ENCODE measurements around the gene IRF7.
A peak's percentile ranks its signal among the peaks of the same experiment; 100 is the strongest.

Gene IRF7

DNA sequence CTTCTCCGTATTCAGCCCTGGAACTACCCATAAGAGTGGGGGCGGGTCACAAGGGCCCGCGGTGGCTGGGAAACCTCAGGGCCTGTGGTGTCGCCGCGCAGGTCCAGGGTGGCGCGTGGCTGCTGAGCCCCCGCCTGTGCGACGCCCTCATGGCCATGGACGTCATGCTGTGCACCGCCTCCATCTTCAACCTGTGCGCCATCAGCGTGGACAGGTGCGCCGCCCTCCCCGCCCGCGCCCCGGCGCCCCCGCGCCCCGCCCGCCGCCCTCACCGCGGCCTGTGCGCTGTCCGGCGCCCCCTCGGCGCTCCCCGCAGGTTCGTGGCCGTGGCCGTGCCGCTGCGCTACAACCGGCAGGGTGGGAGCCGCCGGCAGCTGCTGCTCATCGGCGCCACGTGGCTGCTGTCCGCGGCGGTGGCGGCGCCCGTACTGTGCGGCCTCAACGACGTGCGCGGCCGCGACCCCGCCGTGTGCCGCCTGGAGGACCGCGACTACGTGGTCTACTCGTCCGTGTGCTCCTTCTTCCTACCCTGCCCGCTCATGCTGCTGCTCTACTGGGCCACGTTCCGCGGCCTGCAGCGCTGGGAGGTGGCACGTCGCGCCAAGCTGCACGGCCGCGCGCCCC is 23.7 kb upstream of the IRF7 start:
- Histone ChIP-seq H3K4me2 (ENCODE audit: low read length) (no peak overlapping the region), H3K36me3 (ENCODE audit: insufficient read depth, low read length) (peaks cover 18% of the 10 kb centered on the region), H3K9me3 (replicated peaks; ENCODE audit: low read length) (no peaks in the 10 kb centered on the region), H3K4me1 (ENCODE audit: control insufficient read depth, insufficient read depth, low read length) (peaks cover 7% of the 10 kb centered on the region), H3K4me3 (ENCODE audit: low read length) (no peak overlapping the region), H3K9ac (ENCODE audit: low read depth, low read length) (no peak overlapping the region), H3K27me3 (ENCODE audit: control insufficient read depth, insufficient read depth, low read length) (peaks cover 3% of the 10 kb centered on the region)

DNA sequence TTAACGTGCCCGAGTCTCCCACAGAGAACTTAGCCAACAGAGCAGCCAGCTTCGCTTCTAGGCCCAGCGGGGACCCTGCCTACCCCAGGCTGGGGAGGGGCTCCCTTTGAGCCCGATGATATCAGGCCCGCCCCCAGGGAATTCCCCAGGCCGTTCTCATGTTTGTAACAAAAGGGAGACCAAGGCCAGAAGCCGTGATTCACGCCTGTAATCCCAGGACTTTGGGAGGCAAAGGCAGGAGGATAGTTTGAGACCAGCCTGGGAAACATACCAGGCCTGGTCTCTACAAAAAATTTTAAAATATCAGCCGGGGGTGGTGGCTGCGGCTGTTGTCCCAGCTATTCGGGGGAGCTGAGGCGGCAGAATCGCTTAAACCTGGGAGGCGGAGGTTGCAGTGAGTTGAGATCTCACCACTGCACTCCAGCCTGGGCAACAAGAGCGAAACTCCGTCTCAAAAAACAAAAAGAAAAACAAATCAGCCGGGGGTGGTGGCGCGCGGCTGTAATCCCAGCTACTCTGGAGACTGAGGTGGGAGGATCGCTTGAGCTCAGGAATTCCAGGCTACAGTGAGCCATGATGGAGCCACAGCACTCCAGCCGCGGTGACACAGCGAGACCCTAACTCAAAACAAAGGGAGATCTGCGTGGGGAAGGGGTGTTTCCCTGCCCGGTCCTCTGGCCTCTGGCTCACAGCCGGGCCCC is 23.0 kb upstream of the IRF7 start:
- Histone ChIP-seq H3K9ac (ENCODE audit: low read depth, low read length) (no peak overlapping the region), H3K4me1 (ENCODE audit: control insufficient read depth, insufficient read depth, low read length) (peaks cover 7% of the 10 kb centered on the region), H3K4me2 (ENCODE audit: low read length) (no peak overlapping the region), H3K9me3 (replicated peaks; ENCODE audit: low read length) (no peaks in the 10 kb centered on the region), H3K27me3 (ENCODE audit: control insufficient read depth, insufficient read depth, low read length) (peaks cover 3% of the 10 kb centered on the region), H3K36me3 (ENCODE audit: insufficient read depth, low read length) (peaks cover 17% of the 10 kb centered on the region), H3K4me3 (ENCODE audit: low read length) (no peak overlapping the region)

DNA sequence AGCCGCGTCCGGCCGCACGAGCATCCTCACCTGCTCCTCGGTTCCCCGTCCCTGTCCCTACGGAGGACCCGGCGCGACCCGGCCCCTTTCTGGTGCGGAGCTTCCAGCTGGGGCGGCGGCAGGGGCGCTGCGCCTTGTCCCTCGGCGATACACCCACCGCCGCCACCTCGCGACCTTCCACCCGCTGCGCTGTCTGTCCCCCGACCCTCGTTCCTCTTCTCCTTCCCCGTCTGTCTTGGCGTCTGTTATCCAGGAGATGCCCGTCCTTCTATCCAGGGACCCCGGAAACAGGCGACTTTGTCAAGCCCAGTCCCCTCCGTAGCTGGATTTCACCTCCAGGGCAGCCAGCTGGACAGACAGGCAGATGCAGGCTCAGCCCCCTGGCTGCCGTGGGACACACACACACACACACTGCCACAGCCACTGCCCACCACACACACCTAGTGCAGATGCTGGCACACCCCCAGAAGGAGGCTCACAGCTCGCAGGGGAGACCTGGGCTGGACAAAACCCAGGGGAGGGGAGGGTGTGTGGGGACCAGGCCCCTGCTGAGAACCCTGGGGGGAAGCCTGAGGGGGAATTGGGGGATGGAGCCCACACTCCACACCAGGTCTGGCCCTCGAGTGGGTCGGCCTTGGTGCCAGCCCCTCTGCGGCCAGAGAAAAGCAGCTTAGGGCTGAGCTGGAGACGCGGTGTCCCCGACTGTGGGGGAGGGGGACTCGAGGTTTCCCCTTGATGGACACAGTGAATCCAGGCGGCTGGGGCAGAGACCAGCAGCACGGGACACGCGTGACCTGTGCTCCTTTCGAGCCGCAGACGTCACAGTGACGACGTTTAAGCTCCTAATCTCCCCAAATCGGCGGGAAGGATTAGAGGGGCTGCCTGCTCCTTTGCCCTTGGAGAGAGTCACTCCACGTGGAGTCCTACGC is 22.1 kb upstream of the IRF7 start:
- Histone ChIP-seq H3K36me3 (ENCODE audit: insufficient read depth, low read length) (peaks cover 12% of the 10 kb centered on the region), H3K9me3 (replicated peaks; ENCODE audit: low read length) (no peaks in the 10 kb centered on the region), H3K9ac (ENCODE audit: low read depth, low read length) (no peak overlapping the region), H3K27me3 (ENCODE audit: control insufficient read depth, insufficient read depth, low read length) (peaks cover 3% of the 10 kb centered on the region), H3K4me1 (ENCODE audit: control insufficient read depth, insufficient read depth, low read length) (peaks cover 14% of the 10 kb centered on the region), H3K4me3 (ENCODE audit: low read length) (peak overlapping the region; percentile 34), H3K4me2 (ENCODE audit: low read length) (peak overlapping the region; percentile 70)

DNA sequence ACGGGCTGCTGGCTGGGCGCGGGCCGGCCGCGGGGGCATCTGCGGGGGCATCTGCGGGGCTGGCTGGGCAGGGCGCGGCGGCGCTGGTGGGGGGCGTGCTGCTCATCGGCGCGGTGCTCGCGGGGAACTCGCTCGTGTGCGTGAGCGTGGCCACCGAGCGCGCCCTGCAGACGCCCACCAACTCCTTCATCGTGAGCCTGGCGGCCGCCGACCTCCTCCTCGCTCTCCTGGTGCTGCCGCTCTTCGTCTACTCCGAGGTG is 21.5 kb upstream of the IRF7 start:
- no peaks in the 10 kb centered on the region for H3K9me3 ChIP-seq (replicated peaks; ENCODE audit: low read length)
- no peak overlapping the region for H3K9ac ChIP-seq (ENCODE audit: low read depth, low read length)
- peak overlapping the region; percentile 34 for H3K4me3 ChIP-seq (ENCODE audit: low read length)
- H3K36me3 ChIP-seq (ENCODE audit: insufficient read depth, low read length), result peaks cover 11% of the 10 kb centered on the region
- peaks cover 3% of the 10 kb centered on the region for H3K27me3 ChIP-seq (ENCODE audit: control insufficient read depth, insufficient read depth, low read length)
- H3K4me1 ChIP-seq (ENCODE audit: control insufficient read depth, insufficient read depth, low read length), result peaks cover 19% of the 10 kb centered on the region
- H3K4me2 ChIP-seq (ENCODE audit: low read length), result peak overlapping the region; percentile 70

DNA sequence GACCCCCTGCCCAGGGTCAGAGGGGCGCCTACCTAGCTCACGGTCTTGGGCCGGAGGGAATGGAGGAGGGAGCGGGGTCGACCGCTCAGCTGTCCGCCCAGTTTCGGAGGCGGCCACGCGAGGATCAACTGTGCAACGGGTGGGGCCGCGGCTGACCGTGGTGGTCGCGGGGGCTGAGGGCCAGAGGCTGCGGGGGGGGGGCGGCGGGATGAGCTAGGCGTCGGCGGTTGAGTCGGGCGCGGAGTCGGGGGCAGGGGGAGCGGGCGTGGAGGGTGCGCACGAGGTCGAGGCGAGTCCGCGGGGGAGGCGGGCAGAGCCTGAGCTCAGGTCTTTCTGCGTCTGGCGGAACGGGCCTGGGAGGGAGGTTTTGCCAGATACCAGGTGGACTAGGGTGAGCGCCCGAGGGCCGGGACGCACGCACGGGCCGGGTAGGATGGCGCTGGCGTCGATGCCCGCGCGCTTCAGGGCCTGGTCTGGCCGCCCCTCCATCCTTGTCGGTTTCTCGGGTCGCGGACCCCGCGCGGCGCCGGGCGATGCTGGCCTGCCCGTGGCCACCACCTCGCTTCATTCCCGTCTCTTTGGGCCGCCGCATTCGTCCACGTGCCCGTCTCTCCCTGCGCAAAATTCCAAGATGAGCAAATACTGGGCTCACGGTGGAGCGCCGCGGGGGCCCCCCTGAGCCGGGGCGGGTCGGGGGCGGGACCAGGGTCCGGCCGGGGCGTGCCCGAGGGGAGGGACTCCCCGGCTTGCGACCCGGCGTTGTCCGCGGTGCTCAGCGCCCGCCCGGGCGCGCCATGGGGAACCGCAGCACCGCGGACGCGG is 21.0 kb upstream of the IRF7 start, which contains the start of gene DRD4:
TSS of gene DRD4 (plus strand) at position 759 of the 822 bp plus-strand sequence. CDS start at position 795, 36 bp downstream.
- H3K27me3 ChIP-seq (ENCODE audit: control insufficient read depth, insufficient read depth, low read length), result peaks cover 3% of the 10 kb centered on the region

DNA sequence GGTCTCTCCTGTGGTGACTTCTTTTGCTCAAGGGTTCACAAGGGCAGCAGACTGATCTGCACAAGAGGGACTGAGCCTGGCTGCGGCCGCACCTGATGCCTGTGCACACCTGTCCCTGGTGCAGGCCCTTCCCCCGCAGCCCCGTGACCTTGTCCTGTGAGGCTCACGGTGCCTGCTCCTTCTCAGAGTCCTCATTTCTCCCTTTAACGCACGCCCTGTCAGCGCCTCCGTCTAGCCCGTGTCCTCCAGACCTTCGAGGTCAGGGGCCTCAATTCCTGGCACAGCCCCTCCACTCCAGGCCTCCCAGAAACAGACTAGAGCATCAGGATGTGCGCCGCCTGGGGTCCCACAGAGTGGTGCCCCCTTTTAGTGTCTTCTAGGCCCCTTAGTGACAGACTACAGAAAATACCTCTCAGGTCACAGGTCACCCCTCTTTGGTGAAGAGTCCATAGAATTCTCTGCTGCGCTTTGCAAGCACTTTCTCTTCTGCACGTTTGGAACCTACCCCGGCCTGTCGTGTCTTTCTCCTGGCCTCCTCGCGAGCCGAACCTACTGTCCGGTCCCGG is 20.3 kb upstream of the IRF7 start:
- Histone ChIP-seq H3K4me2 (ENCODE audit: low read length) (no peak overlapping the region), H3K36me3 (ENCODE audit: insufficient read depth, low read length) (peaks cover 3% of the 10 kb centered on the region), H3K9ac (ENCODE audit: low read depth, low read length) (no peak overlapping the region), H3K9me3 (replicated peaks; ENCODE audit: low read length) (no peaks in the 10 kb centered on the region), H3K27me3 (ENCODE audit: control insufficient read depth, insufficient read depth, low read length) (peaks cover 3% of the 10 kb centered on the region), H3K4me3 (ENCODE audit: low read length) (no peak overlapping the region), H3K4me1 (ENCODE audit: control insufficient read depth, insufficient read depth, low read length) (peaks cover 19% of the 10 kb centered on the region)

More for the DNA sequence above, 21.0 kb upstream of the IRF7 start, which contains the start of gene DRD4:
- no peak within 1 kb of the TSS for H3K9ac ChIP-seq (ENCODE audit: low read depth, low read length)
- H3K4me1 ChIP-seq (ENCODE audit: control insufficient read depth, insufficient read depth, low read length), result peaks cover 19% of the 10 kb centered on the region
- H3K36me3 ChIP-seq (ENCODE audit: insufficient read depth, low read length), result peaks cover 5% of the 10 kb centered on the region
- peak within 1 kb of the TSS; percentile 34 for H3K4me3 ChIP-seq (ENCODE audit: low read length)
- H3K4me2 ChIP-seq (ENCODE audit: low read length), result peak within 1 kb of the TSS; percentile 70
- no peaks in the 10 kb centered on the region for H3K9me3 ChIP-seq (replicated peaks; ENCODE audit: low read length)

DNA sequence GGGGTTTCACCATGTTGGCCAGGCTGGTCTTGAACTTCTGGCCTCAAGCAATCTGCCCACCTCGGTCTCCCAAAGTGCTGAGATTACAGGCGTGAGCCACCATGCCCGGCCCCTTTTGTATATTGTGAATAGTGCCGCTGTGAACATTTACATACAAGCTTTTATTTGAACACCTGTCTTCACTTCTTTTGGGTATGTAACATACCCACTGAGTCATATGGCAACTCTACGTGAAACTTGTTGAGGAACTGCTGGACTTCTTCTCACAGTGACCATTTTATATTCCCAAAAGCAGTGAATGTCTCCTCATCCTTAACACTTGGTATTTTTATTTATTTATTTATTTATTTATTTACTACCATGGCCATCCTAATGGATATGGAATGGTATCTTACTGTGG is 15.1 kb upstream of the IRF7 start:
- Histone ChIP-seq H3K4me3 (ENCODE audit: low read length) (no peak overlapping the region), H3K36me3 (ENCODE audit: insufficient read depth, low read length) (peaks cover 3% of the 10 kb centered on the region), H3K27me3 (ENCODE audit: control insufficient read depth, insufficient read depth, low read length) (no peaks in the 10 kb centered on the region), H3K4me1 (ENCODE audit: control insufficient read depth, insufficient read depth, low read length) (peaks cover 22% of the 10 kb centered on the region), H3K9me3 (replicated peaks; ENCODE audit: low read length) (no peaks in the 10 kb centered on the region), H3K4me2 (ENCODE audit: low read length) (no peak overlapping the region), H3K9ac (ENCODE audit: low read depth, low read length) (no peak overlapping the region)

DNA sequence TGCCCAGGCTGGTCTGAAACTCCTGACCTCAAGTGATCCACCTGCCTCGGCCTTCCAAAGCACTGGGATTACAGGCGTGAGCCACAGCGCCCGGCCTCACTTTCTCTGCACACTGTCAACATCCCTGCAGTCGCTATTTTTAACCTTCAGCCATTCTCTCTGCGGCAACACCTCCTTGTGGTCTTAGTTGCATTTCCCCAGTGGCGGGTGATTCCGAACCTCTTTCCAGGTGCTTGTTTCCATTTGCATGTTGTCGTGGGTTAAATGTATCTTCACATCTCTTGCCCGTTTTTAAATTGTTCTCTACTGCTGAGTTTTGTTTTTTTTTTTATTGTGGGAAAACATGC is 13.5 kb upstream of the IRF7 start:
- H3K27me3 ChIP-seq (ENCODE audit: control insufficient read depth, insufficient read depth, low read length), result no peaks in the 10 kb centered on the region
- no peak overlapping the region for H3K4me3 ChIP-seq (ENCODE audit: low read length)
- H3K36me3 ChIP-seq (ENCODE audit: insufficient read depth, low read length), result no peaks in the 10 kb centered on the region
- H3K4me2 ChIP-seq (ENCODE audit: low read length), result no peak overlapping the region
- no peaks in the 10 kb centered on the region for H3K9me3 ChIP-seq (replicated peaks; ENCODE audit: low read length)
- peaks cover 22% of the 10 kb centered on the region for H3K4me1 ChIP-seq (ENCODE audit: control insufficient read depth, insufficient read depth, low read length)
- no peak overlapping the region for H3K9ac ChIP-seq (ENCODE audit: low read depth, low read length)

DNA sequence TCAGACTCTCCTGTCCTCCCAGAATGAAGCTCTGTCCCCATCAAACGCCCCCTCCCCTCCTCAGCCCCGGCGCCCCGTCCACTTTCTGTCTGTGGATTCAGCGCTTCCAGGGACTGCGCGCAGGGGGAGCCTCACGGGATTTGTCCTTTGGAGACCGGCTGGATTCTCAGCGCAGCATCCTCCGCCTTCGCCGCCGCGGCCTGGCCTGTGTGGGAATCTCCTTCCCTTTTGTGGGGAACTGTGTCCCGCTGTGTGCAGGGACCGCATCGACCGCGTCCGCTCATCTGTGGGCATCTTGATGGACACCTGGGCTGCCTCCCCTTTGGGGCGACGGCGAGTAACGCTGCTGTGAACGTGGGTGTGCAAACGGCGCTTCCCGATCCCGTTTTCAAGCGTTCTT is 12.3 kb upstream of the IRF7 start:
- H3K4me1 ChIP-seq (ENCODE audit: control insufficient read depth, insufficient read depth, low read length), result peaks cover 17% of the 10 kb centered on the region
- H3K27me3 ChIP-seq (ENCODE audit: control insufficient read depth, insufficient read depth, low read length), result no peaks in the 10 kb centered on the region
- H3K4me3 ChIP-seq (ENCODE audit: low read length), result no peak overlapping the region
- H3K9ac ChIP-seq (ENCODE audit: low read depth, low read length), result no peak overlapping the region
- peak overlapping the region; percentile 44 for H3K4me2 ChIP-seq (ENCODE audit: low read length)
- H3K9me3 ChIP-seq (replicated peaks; ENCODE audit: low read length), result no peaks in the 10 kb centered on the region
- H3K36me3 ChIP-seq (ENCODE audit: insufficient read depth, low read length), result no peaks in the 10 kb centered on the region

DNA sequence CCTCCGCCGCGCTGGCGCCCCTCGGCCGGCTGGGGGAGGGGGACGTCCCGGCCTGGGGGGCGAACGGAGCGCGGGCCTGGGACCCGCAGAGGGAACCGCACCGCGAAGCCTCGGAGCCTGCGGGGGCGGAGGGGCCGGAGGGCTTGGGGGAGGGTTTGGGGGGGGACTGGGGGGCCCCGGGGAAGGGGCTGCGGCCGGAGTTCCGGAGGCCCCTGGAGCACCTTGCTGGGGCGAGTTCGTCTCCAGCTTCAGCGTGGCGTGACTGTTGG is 11.5 kb upstream of the IRF7 start:
- no peaks in the 10 kb centered on the region for H3K36me3 ChIP-seq (ENCODE audit: insufficient read depth, low read length)
- H3K9me3 ChIP-seq (replicated peaks; ENCODE audit: low read length), result no peaks in the 10 kb centered on the region
- no peak overlapping the region for H3K4me2 ChIP-seq (ENCODE audit: low read length)
- peaks cover 10% of the 10 kb centered on the region for H3K4me1 ChIP-seq (ENCODE audit: control insufficient read depth, insufficient read depth, low read length)
- no peak overlapping the region for H3K9ac ChIP-seq (ENCODE audit: low read depth, low read length)
- H3K4me3 ChIP-seq (ENCODE audit: low read length), result no peak overlapping the region
- H3K27me3 ChIP-seq (ENCODE audit: control insufficient read depth, insufficient read depth, low read length), result no peaks in the 10 kb centered on the region

Measured in skeletal muscle satellite cell (primary cell).